ENCODE results near the gene SMIM21.

Gene SMIM21

GRCh38 chr18:75410611-75411010, 16.9 kb downstream of the SMIM21 start:
- no peak for TF ChIP-seq CTCF (conservative IDR thresholded peaks at IDR 0.05; ENCODE audit: control insufficient read depth, insufficient read depth, low read depth, low read length)

GRCh38 chr18:75409806-75410205, 17.7 kb downstream of the SMIM21 start:
- DNase-seq (ENCODE audit: low read depth) = no peak
- no peak overlapping the region for H3K4me3 ChIP-seq (ENCODE audit: control insufficient read depth, low read depth, low read length)

More at GRCh38 chr18:75410611-75411010, 16.9 kb downstream of the SMIM21 start:
- no peak overlapping the region for H3K4me3 ChIP-seq (ENCODE audit: control insufficient read depth, low read depth, low read length)
- DNase-seq (ENCODE audit: low read depth) = no peak

GRCh38 chr18:75408554-75409506, 18.7 kb downstream of the SMIM21 start:
- peak; percentile 100 for DNase-seq (ENCODE audit: low read depth)
- no peak for TF ChIP-seq CTCF (conservative IDR thresholded peaks at IDR 0.05; ENCODE audit: control insufficient read depth, insufficient read depth, low read depth, low read length)
- H3K4me3 ChIP-seq (ENCODE audit: control insufficient read depth, low read depth, low read length) = no peak overlapping the region

More at GRCh38 chr18:75409806-75410205, 17.7 kb downstream of the SMIM21 start:
- no peak for TF ChIP-seq CTCF (conservative IDR thresholded peaks at IDR 0.05; ENCODE audit: control insufficient read depth, insufficient read depth, low read depth, low read length)

- TF ChIP-seq CTCF (conservative IDR thresholded peaks at IDR 0.05; ENCODE audit: control insufficient read depth, insufficient read depth, low read depth, low read length) = no peak
- no peak overlapping the region for H3K4me3 ChIP-seq (ENCODE audit: control insufficient read depth, low read depth, low read length)
- peak; percentile 77 for DNase-seq (ENCODE audit: low read depth)
Observed at GRCh38 chr18:75407468-75408437, 19.8 kb downstream of the SMIM21 start.

- no peak for TF ChIP-seq CTCF (conservative IDR thresholded peaks at IDR 0.05; ENCODE audit: control insufficient read depth, insufficient read depth, low read depth, low read length)
- H3K4me3 ChIP-seq (ENCODE audit: control insufficient read depth, low read depth, low read length) = no peak overlapping the region
- peak; percentile 67 for DNase-seq (ENCODE audit: low read depth)
Observed at GRCh38 chr18:75406491-75407445, 20.7 kb downstream of the SMIM21 start.

Measured in fibroblast of mammary gland (primary cell).